GM12875 (cell line): ENCODE measurements around the gene KRT4.

Experiments used
- H3K4me3 ChIP-seq: one replicate; pipeline ENCODE4 v1.5.1; 2011; ENCODE audit warnings: low read depth, low read length, control low read depth
- TF ChIP-seq, protein P1 (sequence below): IDR thresholded peaks from 2 replicates; pipeline ENCODE4 v1.5.1; 2011; ENCODE audit warnings: low read depth, mild to moderate bottlenecking, control low read depth, inconsistent platforms, low read length, moderate library complexity, borderline replicate concordance; ENCODE audit not compliant: insufficient read depth

Gene KRT4

DNA sequence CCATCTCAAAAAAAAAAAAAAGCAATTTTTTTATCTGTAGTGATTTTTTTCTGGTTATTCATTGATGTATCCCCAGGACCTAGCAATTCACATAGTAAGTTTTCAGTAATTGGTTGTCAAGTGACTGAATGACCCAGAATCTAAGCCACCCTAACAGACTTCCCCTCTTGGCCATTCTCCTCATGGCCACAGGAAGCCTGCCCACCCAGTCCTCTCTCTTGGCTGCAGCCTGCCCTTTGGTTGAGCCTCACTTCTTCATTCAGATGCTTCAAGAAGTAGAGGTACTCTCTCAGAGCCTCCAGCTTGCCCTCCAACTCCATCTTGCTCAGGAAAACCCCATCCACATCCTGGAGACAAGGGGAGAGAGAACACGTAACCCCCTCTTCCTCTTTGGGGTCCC is 32.0 kb upstream of the KRT4 start:
- TF ChIP-seq, protein P1, sequence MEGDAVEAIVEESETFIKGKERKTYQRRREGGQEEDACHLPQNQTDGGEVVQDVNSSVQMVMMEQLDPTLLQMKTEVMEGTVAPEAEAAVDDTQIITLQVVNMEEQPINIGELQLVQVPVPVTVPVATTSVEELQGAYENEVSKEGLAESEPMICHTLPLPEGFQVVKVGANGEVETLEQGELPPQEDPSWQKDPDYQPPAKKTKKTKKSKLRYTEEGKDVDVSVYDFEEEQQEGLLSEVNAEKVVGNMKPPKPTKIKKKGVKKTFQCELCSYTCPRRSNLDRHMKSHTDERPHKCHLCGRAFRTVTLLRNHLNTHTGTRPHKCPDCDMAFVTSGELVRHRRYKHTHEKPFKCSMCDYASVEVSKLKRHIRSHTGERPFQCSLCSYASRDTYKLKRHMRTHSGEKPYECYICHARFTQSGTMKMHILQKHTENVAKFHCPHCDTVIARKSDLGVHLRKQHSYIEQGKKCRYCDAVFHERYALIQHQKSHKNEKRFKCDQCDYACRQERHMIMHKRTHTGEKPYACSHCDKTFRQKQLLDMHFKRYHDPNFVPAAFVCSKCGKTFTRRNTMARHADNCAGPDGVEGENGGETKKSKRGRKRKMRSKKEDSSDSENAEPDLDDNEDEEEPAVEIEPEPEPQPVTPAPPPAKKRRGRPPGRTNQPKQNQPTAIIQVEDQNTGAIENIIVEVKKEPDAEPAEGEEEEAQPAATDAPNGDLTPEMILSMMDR = no peak
- H3K4me3 ChIP-seq = no peak overlapping the region

DNA sequence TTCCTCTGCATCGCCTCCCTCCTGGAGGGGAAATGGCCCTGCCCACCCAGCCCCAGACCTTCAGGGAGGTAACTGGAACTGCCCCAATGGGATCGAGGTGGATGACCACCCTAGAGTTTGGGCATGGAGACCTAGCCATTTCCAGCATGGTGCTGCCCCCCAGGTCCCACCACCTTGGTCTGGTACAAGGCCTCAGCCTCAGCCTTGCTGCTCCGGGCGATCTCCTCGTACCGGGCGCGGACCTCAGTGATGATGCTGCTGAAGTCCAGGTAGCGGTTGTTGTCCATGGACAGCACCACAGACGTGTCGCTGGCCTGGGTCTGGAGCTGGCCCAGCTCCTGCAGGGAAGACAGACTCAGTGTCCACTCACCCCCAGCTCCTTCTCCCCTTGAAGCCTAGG is 30.5 kb upstream of the KRT4 start:
- TF ChIP-seq, protein P1 = no peak
- no peak overlapping the region for H3K4me3 ChIP-seq

DNA sequence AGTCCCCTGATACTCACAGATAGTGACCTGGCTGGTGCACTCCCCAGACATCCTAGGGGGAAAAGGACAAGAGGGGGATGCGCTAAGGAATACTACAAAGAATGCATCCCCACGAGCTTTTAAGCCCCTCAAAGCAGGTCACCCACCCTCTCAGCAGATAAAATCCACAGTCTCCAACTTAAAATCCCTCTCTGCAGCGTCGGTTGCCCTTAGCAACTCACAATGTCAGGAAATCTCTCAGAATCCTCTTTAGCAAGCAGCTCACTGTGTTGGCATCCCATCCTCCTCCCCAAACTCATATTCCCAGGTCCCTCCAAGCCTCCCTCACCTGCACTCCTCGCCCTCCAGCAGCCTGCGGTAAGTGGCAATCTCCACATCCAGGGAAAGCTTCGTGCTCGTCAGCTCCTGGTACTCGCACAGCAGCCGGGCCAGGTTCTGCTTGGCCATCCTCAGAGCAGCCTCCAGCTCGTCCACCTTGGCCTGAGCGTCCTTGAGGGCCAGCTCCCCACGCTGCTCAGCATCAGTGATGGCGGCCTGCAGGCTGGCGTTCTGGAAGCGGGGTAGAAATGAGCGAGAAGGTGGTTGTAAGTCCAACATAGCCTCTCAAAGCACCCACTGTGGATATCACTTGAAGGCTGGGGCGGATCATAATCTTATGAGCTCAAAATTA is 25.7 kb upstream of the KRT4 start:
- H3K4me3 ChIP-seq = no peak overlapping the region

DNA sequence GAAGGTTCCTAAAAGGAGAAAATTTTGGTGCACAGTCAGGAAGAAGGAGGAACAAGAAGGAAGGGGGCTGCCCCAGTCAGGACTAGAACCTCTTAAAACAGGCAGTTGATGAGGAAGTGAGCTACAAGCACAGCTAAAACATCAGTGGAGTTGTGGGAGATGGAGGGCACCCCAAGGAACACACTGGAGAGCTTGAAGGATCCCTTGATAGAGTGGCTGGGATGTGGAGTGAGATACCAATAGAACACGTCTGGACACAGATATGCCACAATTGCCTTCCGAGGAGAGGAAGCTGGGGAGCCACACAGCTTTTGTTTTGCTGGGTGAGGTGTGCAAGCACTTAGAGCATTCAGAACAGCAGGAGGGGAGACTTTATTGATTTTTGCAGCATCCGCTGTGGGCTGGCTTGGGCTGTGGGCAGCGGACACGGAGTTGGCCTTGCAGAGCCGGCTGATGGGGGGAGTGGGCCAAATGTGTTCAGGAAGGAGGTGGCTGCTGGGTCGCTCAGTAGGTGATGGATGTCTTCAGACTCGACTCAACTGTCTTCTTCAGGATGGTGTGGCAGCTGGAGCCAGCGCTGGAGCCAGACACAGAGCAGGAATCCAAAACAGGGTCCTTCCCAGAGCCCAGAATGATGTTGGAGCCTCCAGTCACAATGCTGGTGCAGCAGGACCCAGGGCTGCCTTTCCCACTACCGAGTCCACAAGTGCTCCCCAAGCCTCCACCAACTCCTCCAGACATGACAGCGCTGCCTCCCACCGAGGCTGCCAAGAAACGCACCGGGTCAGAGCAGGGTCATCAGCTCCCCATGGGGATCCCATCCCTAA is 24.9 kb upstream of the KRT4 start:
- TF ChIP-seq, protein P1 = no peak
- H3K4me3 ChIP-seq = no peak overlapping the region

More for the DNA sequence above, 25.7 kb upstream of the KRT4 start:
- TF ChIP-seq, protein P1 = no peak

DNA sequence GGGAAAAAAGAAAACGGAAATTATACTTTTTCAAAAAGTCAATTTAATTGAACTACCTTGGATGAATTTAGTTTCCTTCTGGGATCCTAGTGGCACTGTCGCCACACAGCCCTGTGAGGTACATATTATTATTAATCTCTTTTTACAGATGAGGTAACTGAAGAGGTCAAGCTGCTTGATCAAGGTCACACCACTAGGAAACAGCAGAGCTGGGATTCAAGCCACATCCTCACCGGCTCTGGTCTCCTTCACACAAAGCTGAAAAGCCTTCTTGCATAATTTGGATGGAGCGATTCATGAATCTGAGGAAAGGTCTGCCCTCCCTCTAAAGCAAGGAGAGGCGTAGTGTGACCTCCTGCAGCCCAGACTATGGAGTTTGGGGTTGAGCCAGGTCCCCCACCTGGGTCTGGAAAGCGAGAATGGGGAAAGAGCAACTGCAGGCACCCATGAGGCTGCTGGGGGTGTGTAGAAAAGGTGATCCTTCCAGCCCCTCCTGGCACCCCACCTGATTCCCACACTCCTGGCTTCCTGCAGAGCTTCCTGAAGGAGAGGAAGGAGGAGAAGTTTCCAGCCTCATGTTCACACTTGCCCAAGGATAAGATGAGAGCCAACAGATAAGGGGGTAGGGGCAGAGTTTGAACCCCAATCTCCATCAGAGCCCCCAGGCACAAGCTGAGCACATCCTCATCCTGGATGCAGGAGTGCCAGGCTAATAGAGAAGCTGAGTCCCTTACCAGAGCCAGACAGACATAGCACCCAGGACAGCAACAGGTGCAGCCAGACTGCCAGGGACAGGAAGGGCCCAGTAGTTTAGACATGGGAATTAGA is 24.1 kb upstream of the KRT4 start:
- no peak overlapping the region for H3K4me3 ChIP-seq
- TF ChIP-seq, protein P1 = no peak

DNA sequence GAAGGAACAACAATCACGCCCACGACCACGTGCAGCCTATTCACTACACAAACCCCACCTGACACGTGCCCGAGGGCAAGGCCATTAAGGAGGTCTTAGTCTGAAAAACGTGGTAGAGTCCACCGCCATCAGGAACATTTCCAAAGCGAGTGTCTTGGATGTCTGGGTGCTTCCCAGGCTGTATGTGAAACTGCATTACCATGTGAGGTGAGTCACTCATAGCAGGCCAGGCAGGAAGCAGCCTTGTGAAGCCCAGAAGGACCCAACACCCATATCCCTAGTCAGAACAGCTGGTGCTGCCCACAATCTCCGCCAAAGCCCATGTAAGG is 23.5 kb upstream of the KRT4 start:
- TF ChIP-seq, protein P1 = no peak
- H3K4me3 ChIP-seq = no peak overlapping the region
